Measurements from ENCODE around the gene ELMO1. TPM values are rescaled to one million over a fixed set of nuclear protein-coding genes. Genes with fewer than 3 reads are reported as not detected.

Gene ELMO1
- total and polyA plus RNA-seq, 4 donors, result 6.7 to 51.5 (median 14.8) TPM

DNA sequence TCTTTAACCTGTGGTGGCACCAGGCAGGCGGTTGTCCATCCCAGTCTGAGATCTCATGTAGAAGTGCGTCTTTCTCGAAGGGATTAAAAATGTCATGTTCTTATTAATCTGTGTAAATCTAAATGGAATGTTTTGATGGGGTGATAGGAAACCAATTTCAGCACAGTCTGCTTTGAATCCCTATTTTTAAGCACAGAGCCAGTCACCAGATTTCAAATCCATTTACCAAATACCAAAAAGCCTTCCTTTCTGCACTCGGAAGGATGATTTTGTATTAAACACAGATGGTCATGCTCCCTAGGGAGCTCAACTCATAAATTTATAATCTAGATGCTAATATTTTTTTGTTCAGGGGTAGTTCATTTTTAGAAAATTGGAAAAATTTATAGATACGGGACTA is 563.8 kb downstream of the ELMO1 start:
- H3K27me3 ChIP-seq (ENCODE audit: control insufficient read depth in 4 of 4, insufficient read depth in 4 of 4, low read length in 3 of 4), result no peaks in the 10 kb centered on the region
- H3K4me3 ChIP-seq (ENCODE audit: low read depth in 1 of 3, low read length in 3 of 3), result no peak overlapping the region
- TF ChIP-seq JUND (IDR thresholded peaks at IDR 0.05) (no peak), TAF1 (conservative IDR thresholded peaks at IDR 0.05) (no peak), FOXA1 (IDR thresholded peaks at IDR 0.05) (no peak), GABPA (IDR thresholded peaks at IDR 0.05 in 1 of 2, conservative IDR thresholded peaks at IDR 0.05 in 1 of 2) (no peak), EGR1 (IDR thresholded peaks at IDR 0.05; ENCODE audit: low read depth in 2 of 2) (no peak), HNF4G (IDR thresholded peaks at IDR 0.05) (no peak), RXRA (IDR thresholded peaks at IDR 0.05) (no peak), FOXA2 (IDR thresholded peaks at IDR 0.05) (no peak), RAD21 (IDR thresholded peaks at IDR 0.05) (no peak), NR2F2 (IDR thresholded peaks at IDR 0.05) (no peak), YY1 (IDR thresholded peaks at IDR 0.05) (no peak), SP1 (IDR thresholded peaks at IDR 0.05) (no peak), HNF4A (conservative IDR thresholded peaks at IDR 0.05) (no peak)
- TF ChIP-seq, protein P1, sequence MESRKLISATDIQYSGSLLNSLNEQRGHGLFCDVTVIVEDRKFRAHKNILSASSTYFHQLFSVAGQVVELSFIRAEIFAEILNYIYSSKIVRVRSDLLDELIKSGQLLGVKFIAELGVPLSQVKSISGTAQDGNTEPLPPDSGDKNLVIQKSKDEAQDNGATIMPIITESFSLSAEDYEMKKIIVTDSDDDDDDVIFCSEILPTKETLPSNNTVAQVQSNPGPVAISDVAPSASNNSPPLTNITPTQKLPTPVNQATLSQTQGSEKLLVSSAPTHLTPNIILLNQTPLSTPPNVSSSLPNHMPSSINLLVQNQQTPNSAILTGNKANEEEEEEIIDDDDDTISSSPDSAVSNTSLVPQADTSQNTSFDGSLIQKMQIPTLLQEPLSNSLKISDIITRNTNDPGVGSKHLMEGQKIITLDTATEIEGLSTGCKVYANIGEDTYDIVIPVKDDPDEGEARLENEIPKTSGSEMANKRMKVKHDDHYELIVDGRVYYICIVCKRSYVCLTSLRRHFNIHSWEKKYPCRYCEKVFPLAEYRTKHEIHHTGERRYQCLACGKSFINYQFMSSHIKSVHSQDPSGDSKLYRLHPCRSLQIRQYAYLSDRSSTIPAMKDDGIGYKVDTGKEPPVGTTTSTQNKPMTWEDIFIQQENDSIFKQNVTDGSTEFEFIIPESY (IDR thresholded peaks at IDR 0.05), result no peak
- TF ChIP-seq, protein P2, sequence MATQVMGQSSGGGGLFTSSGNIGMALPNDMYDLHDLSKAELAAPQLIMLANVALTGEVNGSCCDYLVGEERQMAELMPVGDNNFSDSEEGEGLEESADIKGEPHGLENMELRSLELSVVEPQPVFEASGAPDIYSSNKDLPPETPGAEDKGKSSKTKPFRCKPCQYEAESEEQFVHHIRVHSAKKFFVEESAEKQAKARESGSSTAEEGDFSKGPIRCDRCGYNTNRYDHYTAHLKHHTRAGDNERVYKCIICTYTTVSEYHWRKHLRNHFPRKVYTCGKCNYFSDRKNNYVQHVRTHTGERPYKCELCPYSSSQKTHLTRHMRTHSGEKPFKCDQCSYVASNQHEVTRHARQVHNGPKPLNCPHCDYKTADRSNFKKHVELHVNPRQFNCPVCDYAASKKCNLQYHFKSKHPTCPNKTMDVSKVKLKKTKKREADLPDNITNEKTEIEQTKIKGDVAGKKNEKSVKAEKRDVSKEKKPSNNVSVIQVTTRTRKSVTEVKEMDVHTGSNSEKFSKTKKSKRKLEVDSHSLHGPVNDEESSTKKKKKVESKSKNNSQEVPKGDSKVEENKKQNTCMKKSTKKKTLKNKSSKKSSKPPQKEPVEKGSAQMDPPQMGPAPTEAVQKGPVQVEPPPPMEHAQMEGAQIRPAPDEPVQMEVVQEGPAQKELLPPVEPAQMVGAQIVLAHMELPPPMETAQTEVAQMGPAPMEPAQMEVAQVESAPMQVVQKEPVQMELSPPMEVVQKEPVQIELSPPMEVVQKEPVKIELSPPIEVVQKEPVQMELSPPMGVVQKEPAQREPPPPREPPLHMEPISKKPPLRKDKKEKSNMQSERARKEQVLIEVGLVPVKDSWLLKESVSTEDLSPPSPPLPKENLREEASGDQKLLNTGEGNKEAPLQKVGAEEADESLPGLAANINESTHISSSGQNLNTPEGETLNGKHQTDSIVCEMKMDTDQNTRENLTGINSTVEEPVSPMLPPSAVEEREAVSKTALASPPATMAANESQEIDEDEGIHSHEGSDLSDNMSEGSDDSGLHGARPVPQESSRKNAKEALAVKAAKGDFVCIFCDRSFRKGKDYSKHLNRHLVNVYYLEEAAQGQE (IDR thresholded peaks at IDR 0.05), result no peak
- TF ChIP-seq, protein P3, sequence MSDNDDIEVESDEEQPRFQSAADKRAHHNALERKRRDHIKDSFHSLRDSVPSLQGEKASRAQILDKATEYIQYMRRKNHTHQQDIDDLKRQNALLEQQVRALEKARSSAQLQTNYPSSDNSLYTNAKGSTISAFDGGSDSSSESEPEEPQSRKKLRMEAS (IDR thresholded peaks at IDR 0.05), result no peak
- TF ChIP-seq, protein P4, sequence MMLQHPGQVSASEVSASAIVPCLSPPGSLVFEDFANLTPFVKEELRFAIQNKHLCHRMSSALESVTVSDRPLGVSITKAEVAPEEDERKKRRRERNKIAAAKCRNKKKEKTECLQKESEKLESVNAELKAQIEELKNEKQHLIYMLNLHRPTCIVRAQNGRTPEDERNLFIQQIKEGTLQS (IDR thresholded peaks at IDR 0.05), result no peak
- TF ChIP-seq, protein P5, sequence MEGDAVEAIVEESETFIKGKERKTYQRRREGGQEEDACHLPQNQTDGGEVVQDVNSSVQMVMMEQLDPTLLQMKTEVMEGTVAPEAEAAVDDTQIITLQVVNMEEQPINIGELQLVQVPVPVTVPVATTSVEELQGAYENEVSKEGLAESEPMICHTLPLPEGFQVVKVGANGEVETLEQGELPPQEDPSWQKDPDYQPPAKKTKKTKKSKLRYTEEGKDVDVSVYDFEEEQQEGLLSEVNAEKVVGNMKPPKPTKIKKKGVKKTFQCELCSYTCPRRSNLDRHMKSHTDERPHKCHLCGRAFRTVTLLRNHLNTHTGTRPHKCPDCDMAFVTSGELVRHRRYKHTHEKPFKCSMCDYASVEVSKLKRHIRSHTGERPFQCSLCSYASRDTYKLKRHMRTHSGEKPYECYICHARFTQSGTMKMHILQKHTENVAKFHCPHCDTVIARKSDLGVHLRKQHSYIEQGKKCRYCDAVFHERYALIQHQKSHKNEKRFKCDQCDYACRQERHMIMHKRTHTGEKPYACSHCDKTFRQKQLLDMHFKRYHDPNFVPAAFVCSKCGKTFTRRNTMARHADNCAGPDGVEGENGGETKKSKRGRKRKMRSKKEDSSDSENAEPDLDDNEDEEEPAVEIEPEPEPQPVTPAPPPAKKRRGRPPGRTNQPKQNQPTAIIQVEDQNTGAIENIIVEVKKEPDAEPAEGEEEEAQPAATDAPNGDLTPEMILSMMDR (IDR thresholded peaks at IDR 0.05; ENCODE audit: low read depth, low read length, missing input control), result no peak
- H3K9me3 ChIP-seq (ENCODE audit: control insufficient read depth in 4 of 4, low read length in 3 of 4), result no peaks in the 10 kb centered on the region
- DNase-seq (ENCODE audit: low spot score), result no peak
- H3K4me1 ChIP-seq (ENCODE audit: control insufficient read depth in 4 of 4, insufficient read depth in 4 of 4, low read length in 3 of 4), result peaks cover 0 to 30% (median 9%) of the 10 kb centered on the region in 4 donors
- 97% methylated on average over 5 of the region's 5 CpGs for WGBS
- H3K36me3 ChIP-seq (ENCODE audit: control insufficient read depth in 4 of 4, insufficient read depth in 3 of 4, low read depth in 1 of 4, low read length in 3 of 4), result peaks cover 0 to 8% (median 3%) of the 10 kb centered on the region in 4 donors
- no peak overlapping the region for H3K9ac ChIP-seq (ENCODE audit: low read depth in 1 of 2, low read length in 2 of 2)
- no peak overlapping the region for H3K27ac ChIP-seq (ENCODE audit: low read depth in 1 of 2, low read length in 2 of 2)

Measured in liver (tissue), 9 donors.